ENCODE results near the gene GRIK3. TPM values are rescaled to one million over a fixed set of nuclear protein-coding genes. Genes with fewer than 3 reads are reported as not detected.

The GRIK3 gene
- total RNA-seq, 1 experiment from 2014 or later = 5.5 TPM

DNA sequence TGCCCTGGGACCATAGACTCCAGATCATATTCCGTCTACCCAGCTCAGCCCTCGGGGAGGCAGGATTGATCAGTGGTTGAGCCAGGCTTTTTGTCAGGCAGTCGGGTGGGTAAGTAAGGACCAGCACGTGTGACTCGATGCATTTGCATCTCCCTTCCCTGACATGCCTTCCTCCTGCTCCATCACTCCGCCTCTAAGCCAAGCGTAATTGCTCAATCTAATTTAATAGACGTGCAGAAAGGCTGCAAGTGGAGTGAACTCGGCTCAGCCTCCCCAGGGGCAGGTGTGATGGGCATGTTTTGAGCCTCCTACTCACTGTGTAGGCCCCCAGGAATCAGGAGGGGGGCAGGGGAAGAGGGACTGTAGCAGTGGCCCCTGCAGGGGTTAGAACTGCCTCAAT, 34.6 kb upstream of the GRIK3 start:
- TF ChIP-seq, protein P1, sequence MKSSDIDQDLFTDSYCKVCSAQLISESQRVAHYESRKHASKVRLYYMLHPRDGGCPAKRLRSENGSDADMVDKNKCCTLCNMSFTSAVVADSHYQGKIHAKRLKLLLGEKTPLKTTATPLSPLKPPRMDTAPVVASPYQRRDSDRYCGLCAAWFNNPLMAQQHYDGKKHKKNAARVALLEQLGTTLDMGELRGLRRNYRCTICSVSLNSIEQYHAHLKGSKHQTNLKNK (CRISPR knock-in tag; IDR thresholded peaks at IDR 0.05) = no peak
- TF ChIP-seq, protein P2, sequence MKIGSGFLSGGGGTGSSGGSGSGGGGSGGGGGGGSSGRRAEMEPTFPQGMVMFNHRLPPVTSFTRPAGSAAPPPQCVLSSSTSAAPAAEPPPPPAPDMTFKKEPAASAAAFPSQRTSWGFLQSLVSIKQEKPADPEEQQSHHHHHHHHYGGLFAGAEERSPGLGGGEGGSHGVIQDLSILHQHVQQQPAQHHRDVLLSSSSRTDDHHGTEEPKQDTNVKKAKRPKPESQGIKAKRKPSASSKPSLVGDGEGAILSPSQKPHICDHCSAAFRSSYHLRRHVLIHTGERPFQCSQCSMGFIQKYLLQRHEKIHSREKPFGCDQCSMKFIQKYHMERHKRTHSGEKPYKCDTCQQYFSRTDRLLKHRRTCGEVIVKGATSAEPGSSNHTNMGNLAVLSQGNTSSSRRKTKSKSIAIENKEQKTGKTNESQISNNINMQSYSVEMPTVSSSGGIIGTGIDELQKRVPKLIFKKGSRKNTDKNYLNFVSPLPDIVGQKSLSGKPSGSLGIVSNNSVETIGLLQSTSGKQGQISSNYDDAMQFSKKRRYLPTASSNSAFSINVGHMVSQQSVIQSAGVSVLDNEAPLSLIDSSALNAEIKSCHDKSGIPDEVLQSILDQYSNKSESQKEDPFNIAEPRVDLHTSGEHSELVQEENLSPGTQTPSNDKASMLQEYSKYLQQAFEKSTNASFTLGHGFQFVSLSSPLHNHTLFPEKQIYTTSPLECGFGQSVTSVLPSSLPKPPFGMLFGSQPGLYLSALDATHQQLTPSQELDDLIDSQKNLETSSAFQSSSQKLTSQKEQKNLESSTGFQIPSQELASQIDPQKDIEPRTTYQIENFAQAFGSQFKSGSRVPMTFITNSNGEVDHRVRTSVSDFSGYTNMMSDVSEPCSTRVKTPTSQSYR (CRISPR knock-in tag; IDR thresholded peaks at IDR 0.05) = no peak
- TF ChIP-seq, protein P3, sequence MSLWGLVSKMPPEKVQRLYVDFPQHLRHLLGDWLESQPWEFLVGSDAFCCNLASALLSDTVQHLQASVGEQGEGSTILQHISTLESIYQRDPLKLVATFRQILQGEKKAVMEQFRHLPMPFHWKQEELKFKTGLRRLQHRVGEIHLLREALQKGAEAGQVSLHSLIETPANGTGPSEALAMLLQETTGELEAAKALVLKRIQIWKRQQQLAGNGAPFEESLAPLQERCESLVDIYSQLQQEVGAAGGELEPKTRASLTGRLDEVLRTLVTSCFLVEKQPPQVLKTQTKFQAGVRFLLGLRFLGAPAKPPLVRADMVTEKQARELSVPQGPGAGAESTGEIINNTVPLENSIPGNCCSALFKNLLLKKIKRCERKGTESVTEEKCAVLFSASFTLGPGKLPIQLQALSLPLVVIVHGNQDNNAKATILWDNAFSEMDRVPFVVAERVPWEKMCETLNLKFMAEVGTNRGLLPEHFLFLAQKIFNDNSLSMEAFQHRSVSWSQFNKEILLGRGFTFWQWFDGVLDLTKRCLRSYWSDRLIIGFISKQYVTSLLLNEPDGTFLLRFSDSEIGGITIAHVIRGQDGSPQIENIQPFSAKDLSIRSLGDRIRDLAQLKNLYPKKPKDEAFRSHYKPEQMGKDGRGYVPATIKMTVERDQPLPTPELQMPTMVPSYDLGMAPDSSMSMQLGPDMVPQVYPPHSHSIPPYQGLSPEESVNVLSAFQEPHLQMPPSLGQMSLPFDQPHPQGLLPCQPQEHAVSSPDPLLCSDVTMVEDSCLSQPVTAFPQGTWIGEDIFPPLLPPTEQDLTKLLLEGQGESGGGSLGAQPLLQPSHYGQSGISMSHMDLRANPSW (CRISPR knock-in tag; conservative IDR thresholded peaks at IDR 0.05; ENCODE audit: low read depth) = no peak
- no peak for TF ChIP-seq RELA (CRISPR knock-in tag; IDR thresholded peaks at IDR 0.05; ENCODE audit: borderline replicate concordance)
- TF ChIP-seq GTF2I (CRISPR knock-in tag; conservative IDR thresholded peaks at IDR 0.05) = no peak
- TF ChIP-seq, protein P4, sequence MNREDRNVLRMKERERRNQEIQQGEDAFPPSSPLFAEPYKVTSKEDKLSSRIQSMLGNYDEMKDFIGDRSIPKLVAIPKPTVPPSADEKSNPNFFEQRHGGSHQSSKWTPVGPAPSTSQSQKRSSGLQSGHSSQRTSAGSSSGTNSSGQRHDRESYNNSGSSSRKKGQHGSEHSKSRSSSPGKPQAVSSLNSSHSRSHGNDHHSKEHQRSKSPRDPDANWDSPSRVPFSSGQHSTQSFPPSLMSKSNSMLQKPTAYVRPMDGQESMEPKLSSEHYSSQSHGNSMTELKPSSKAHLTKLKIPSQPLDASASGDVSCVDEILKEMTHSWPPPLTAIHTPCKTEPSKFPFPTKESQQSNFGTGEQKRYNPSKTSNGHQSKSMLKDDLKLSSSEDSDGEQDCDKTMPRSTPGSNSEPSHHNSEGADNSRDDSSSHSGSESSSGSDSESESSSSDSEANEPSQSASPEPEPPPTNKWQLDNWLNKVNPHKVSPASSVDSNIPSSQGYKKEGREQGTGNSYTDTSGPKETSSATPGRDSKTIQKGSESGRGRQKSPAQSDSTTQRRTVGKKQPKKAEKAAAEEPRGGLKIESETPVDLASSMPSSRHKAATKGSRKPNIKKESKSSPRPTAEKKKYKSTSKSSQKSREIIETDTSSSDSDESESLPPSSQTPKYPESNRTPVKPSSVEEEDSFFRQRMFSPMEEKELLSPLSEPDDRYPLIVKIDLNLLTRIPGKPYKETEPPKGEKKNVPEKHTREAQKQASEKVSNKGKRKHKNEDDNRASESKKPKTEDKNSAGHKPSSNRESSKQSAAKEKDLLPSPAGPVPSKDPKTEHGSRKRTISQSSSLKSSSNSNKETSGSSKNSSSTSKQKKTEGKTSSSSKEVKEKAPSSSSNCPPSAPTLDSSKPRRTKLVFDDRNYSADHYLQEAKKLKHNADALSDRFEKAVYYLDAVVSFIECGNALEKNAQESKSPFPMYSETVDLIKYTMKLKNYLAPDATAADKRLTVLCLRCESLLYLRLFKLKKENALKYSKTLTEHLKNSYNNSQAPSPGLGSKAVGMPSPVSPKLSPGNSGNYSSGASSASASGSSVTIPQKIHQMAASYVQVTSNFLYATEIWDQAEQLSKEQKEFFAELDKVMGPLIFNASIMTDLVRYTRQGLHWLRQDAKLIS (CRISPR knock-in tag; IDR thresholded peaks at IDR 0.05; ENCODE audit: borderline replicate concordance) = no peak
- TF ChIP-seq, protein P5, sequence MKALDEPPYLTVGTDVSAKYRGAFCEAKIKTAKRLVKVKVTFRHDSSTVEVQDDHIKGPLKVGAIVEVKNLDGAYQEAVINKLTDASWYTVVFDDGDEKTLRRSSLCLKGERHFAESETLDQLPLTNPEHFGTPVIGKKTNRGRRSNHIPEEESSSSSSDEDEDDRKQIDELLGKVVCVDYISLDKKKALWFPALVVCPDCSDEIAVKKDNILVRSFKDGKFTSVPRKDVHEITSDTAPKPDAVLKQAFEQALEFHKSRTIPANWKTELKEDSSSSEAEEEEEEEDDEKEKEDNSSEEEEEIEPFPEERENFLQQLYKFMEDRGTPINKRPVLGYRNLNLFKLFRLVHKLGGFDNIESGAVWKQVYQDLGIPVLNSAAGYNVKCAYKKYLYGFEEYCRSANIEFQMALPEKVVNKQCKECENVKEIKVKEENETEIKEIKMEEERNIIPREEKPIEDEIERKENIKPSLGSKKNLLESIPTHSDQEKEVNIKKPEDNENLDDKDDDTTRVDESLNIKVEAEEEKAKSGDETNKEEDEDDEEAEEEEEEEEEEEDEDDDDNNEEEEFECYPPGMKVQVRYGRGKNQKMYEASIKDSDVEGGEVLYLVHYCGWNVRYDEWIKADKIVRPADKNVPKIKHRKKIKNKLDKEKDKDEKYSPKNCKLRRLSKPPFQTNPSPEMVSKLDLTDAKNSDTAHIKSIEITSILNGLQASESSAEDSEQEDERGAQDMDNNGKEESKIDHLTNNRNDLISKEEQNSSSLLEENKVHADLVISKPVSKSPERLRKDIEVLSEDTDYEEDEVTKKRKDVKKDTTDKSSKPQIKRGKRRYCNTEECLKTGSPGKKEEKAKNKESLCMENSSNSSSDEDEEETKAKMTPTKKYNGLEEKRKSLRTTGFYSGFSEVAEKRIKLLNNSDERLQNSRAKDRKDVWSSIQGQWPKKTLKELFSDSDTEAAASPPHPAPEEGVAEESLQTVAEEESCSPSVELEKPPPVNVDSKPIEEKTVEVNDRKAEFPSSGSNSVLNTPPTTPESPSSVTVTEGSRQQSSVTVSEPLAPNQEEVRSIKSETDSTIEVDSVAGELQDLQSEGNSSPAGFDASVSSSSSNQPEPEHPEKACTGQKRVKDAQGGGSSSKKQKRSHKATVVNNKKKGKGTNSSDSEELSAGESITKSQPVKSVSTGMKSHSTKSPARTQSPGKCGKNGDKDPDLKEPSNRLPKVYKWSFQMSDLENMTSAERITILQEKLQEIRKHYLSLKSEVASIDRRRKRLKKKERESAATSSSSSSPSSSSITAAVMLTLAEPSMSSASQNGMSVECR (CRISPR knock-in tag; IDR thresholded peaks at IDR 0.05; ENCODE audit: borderline replicate concordance) = no peak
- no peak for TF ChIP-seq NFATC4 (CRISPR knock-in tag; IDR thresholded peaks at IDR 0.05)
- ATAC-seq (no peak), DNase-seq (ENCODE audit: low spot score) (no peak)
- ChIA-PET CTCF (no interaction called here), POLR2A (no interaction called here)
- Mint-ChIP-seq H3K4me1 (no peaks in the 10 kb centered on the region), H3K27me3 (ENCODE audit: low read depth) (peaks cover 2% of the 10 kb centered on the region), H3K4me3 (no peak overlapping the region), H3K27ac (no peak overlapping the region), H3K9me3 (no peaks in the 10 kb centered on the region), H3K36me3 (no peaks in the 10 kb centered on the region)

DNA sequence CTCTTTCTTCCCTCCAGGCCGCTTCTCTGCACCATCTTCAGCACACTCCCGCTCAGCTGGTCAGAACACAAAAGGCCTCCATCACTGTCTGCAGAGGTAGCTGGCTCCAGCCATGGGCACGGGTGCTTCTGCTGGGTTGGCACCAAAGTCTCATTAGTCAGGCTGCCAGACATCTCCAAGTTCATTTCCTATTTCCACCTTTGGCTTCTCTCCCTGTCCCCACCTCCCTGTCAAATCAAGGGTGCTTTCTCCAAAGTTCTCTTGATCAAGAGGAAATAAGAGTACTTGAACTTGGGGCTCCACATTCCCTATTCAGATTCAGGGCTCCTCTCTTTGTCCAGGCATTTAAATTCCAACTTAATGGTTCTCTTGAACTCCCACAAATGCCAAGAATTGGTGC, 33.9 kb upstream of the GRIK3 start:
- ATAC-seq = no peak
- ChIA-PET POLR2A (no interaction called here), CTCF (no interaction called here)
- DNase-seq (ENCODE audit: low spot score) = no peak
- H3K4me3 Mint-ChIP-seq = no peak overlapping the region
- no peaks in the 10 kb centered on the region; the same call in none of the 2 replicates for H3K27me3 Mint-ChIP-seq (ENCODE audit: low read depth)
- H3K36me3 Mint-ChIP-seq = no peaks in the 10 kb centered on the region
- H3K4me1 Mint-ChIP-seq = no peaks in the 10 kb centered on the region
- no peak overlapping the region for H3K27ac Mint-ChIP-seq
- TF ChIP-seq, protein P6, sequence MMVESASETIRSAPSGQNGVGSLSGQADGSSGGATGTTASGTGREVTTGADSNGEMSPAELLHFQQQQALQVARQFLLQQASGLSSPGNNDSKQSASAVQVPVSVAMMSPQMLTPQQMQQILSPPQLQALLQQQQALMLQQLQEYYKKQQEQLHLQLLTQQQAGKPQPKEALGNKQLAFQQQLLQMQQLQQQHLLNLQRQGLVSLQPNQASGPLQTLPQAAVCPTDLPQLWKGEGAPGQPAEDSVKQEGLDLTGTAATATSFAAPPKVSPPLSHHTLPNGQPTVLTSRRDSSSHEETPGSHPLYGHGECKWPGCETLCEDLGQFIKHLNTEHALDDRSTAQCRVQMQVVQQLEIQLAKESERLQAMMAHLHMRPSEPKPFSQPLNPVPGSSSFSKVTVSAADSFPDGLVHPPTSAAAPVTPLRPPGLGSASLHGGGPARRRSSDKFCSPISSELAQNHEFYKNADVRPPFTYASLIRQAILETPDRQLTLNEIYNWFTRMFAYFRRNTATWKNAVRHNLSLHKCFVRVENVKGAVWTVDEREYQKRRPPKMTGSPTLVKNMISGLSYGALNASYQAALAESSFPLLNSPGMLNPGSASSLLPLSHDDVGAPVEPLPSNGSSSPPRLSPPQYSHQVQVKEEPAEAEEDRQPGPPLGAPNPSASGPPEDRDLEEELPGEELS (CRISPR knock-in tag; IDR thresholded peaks at IDR 0.05) = no peak
- TF ChIP-seq SOX15 (CRISPR knock-in tag; IDR thresholded peaks at IDR 0.05) = no peak
- no peak for TF ChIP-seq GABPB1 (CRISPR knock-in tag; IDR thresholded peaks at IDR 0.05)
- H3K9me3 Mint-ChIP-seq = no peaks in the 10 kb centered on the region

Data from WTC11 (cell line).